HUES6 (cell line): ENCODE measurements around the gene SUPT20HL1.
"Not testable (repeated sequence)": the region's sequence is repeated elsewhere in the genome, so short reads cannot be mapped to it uniquely, and the experiment has no call there.

Source experiments
- H3K27ac ChIP-seq: 2 replicates; pipeline ENCODE4 v1.7.0; 2013; ENCODE audit warnings: low read depth, mild to moderate bottlenecking, low read length, inconsistent platforms
- H3K27me3 ChIP-seq: 2 replicates; pipeline ENCODE4 v1.6.1; 2013; ENCODE audit warnings: low read length; ENCODE audit not compliant: control insufficient read depth, insufficient read depth
- H3K36me3 ChIP-seq: 2 replicates; pipeline ENCODE4 v1.6.1; 2013; ENCODE audit warnings: low read length; ENCODE audit not compliant: control insufficient read depth, insufficient read depth
- H3K4me1 ChIP-seq: 2 replicates; pipeline ENCODE4 v1.6.1; 2013; ENCODE audit warnings: low read length; ENCODE audit not compliant: control insufficient read depth, insufficient read depth
- H3K4me3 ChIP-seq: 2 replicates; pipeline ENCODE4 v1.5.1; 2013; ENCODE audit warnings: low read depth, low read length
- H3K9ac ChIP-seq: one replicate; pipeline ENCODE4 v1.6.1; 2013; ENCODE audit warnings: mild to moderate bottlenecking, low read length
- H3K9me3 ChIP-seq: 2 replicates; pipeline ENCODE4 v1.6.1; 2013; ENCODE audit warnings: low read depth, low read length; ENCODE audit not compliant: control insufficient read depth, insufficient read depth

Gene SUPT20HL1

GRCh38 chrX:24363432-24364181 is 3.2 kb downstream of the SUPT20HL1 start:
- not testable (repeated sequence) for H3K9me3 ChIP-seq, H3K27me3 ChIP-seq, H3K27ac ChIP-seq, H3K4me1 ChIP-seq, H3K36me3 ChIP-seq, H3K9ac ChIP-seq, H3K4me3 ChIP-seq

- Histone ChIP-seq H3K9ac (no peak overlapping the region), H3K9me3 (no peaks in the 10 kb centered on the region), H3K4me3 (no peak overlapping the region), H3K27me3 (no peaks in the 10 kb centered on the region; the same call in 1 of the 2 replicates), H3K4me1 (peaks cover 8% of the 10 kb centered on the region), H3K27ac (no peak overlapping the region), H3K36me3 (no peaks in the 10 kb centered on the region)
Measured at GRCh38 chrX:24364326-24364725, 3.9 kb downstream of the SUPT20HL1 start.

GRCh38 chrX:24364851-24365538 is 4.6 kb downstream of the SUPT20HL1 start:
- peaks cover 10% of the 10 kb centered on the region for H3K4me1 ChIP-seq
- H3K9ac ChIP-seq, result no peak overlapping the region
- no peak overlapping the region for H3K27ac ChIP-seq
- H3K36me3 ChIP-seq, result no peaks in the 10 kb centered on the region
- no peaks in the 10 kb centered on the region for H3K9me3 ChIP-seq
- H3K27me3 ChIP-seq, result no peaks in the 10 kb centered on the region; the same call in 1 of the 2 replicates
- no peak overlapping the region for H3K4me3 ChIP-seq

DNA sequence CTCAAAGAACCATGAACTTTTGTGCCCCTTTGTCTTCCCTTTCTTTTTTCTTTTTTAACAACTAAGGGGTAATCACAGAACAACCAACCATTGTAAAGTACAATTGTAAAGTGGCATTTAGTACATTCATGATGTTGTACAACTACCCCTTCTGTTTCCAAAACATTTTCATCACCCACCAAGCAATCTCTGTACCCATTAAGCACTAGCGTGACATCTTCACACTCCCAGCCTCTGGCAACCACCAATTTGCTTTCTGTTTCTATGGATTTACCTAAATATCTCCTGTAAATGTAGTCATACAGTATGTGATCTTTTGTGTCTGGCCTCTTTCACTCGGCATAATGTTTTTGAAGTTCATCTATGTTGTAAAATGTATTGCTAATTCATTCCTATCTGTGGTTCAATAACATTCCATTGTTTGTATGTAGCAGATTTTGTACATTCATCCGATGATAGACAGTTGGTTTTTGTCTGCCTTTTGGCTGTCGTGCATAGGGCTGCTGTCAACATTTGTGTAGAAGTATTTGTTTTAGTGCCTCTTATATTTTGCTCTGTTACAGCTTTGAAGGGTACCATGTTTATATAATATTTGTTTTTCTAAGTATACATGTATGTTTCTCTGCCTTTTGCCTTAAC is 6.4 kb downstream of the SUPT20HL1 start:
- peaks cover 27% of the 10 kb centered on the region for H3K4me1 ChIP-seq
- H3K27ac ChIP-seq, H3K36me3 ChIP-seq, H3K4me3 ChIP-seq, H3K9me3 ChIP-seq, H3K9ac ChIP-seq: not testable (repeated sequence)
- peaks cover 11% of the 10 kb centered on the region for H3K27me3 ChIP-seq

DNA sequence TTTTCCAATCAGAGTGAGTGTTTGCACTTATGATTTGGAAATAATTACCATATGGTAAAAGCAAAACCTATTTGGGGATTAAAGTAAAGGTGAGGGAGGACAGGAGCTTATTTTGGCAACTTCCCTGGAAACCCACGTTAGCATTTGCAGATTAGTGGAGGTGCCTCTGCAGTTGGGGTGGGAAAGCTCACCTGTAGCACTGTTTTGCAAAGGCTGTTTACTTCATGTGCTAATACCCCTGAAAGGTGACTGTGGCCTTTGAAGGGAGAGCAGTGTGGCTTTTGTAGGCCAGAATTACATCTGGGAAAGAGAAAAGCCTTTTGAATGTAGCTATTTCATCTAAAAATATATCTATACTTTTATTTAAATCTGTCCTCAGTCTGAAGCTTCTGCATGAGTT is 9.4 kb downstream of the SUPT20HL1 start:
- 0 out of 2 replicates have a peak overlapping the region, but pooled peaks have one; percentile 10 for H3K27ac ChIP-seq

GRCh38 chrX:24371391-24371972 is 11.0 kb downstream of the SUPT20HL1 start:
- no peak overlapping the region for H3K27ac ChIP-seq
- H3K36me3 ChIP-seq, result no peaks in the 10 kb centered on the region
- peak overlapping the region; percentile 50 for H3K4me3 ChIP-seq
- H3K9ac ChIP-seq, result peak overlapping the region; percentile 16
- H3K4me1 ChIP-seq, result peaks cover 39% of the 10 kb centered on the region
- H3K9me3 ChIP-seq, result no peaks in the 10 kb centered on the region
- H3K27me3 ChIP-seq, result peaks cover 20% of the 10 kb centered on the region

More for the DNA sequence above, 9.4 kb downstream of the SUPT20HL1 start:
- Histone ChIP-seq H3K9ac (peak overlapping the region; percentile 7), H3K4me1 (peaks cover 39% of the 10 kb centered on the region), H3K27me3 (peaks cover 20% of the 10 kb centered on the region), H3K4me3 (no peak overlapping the region), H3K9me3 (no peaks in the 10 kb centered on the region), H3K36me3 (no peaks in the 10 kb centered on the region)

GRCh38 chrX:24372021-24372763 is 11.8 kb downstream of the SUPT20HL1 start:
- peak overlapping the region; percentile 44 for H3K9ac ChIP-seq
- no peaks in the 10 kb centered on the region for H3K36me3 ChIP-seq
- peak overlapping the region; percentile 50 for H3K4me3 ChIP-seq

DNA sequence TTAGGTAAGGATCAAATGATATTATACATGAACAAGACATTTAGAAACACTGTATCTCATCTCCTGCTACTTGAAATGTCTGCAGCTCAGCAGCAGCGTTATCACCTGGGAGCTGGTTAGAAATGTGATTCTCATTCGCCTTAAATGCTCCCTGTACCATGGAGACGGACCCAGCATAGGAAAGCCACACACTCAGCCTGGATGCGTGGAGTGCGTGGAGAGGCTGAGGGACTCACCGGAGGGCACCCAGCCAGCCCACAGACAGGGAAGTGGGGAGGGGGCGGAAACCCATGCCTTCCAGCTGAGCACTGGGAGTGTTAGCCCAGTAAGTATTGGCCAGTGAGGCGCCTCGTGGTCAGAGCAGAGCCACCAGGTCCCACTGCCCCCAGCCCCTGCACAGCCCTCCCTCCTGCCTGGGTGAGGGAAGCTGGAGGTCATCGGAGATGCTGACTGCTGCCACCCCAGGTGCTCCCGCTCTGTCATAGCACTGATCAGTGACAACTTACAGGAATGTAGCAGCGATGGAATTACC is 15.2 kb downstream of the SUPT20HL1 start:
- Histone ChIP-seq H3K9ac (no peak overlapping the region), H3K27me3 (peaks cover 20% of the 10 kb centered on the region), H3K27ac (no peak overlapping the region), H3K4me1 (peaks cover 65% of the 10 kb centered on the region), H3K36me3 (no peaks in the 10 kb centered on the region), H3K4me3 (peak overlapping the region; percentile 5; the same call in 1 of the 2 replicates), H3K9me3 (no peaks in the 10 kb centered on the region)

More at GRCh38 chrX:24372021-24372763, 11.8 kb downstream of the SUPT20HL1 start:
- Histone ChIP-seq H3K4me1 (peaks cover 46% of the 10 kb centered on the region), H3K27ac (no peak overlapping the region), H3K27me3 (peaks cover 20% of the 10 kb centered on the region), H3K9me3 (no peaks in the 10 kb centered on the region)

- Histone ChIP-seq H3K9me3 (no peaks in the 10 kb centered on the region), H3K9ac (no peak overlapping the region), H3K27me3 (peaks cover 13% of the 10 kb centered on the region; the same call in 1 of the 2 replicates), H3K4me1 (peaks cover 66% of the 10 kb centered on the region), H3K27ac (no peak overlapping the region), H3K4me3 (no peak overlapping the region), H3K36me3 (no peaks in the 10 kb centered on the region)
Measured at GRCh38 chrX:24376403-24376802, 16.0 kb downstream of the SUPT20HL1 start.

- H3K4me1 ChIP-seq, result peaks cover 60% of the 10 kb centered on the region
- H3K4me3 ChIP-seq, result no peak overlapping the region; the same call in 1 of the 2 replicates
- peak overlapping the region; percentile 49 for H3K27ac ChIP-seq
- H3K9ac ChIP-seq, result peak overlapping the region; percentile 36
- H3K36me3 ChIP-seq, result no peaks in the 10 kb centered on the region
- no peaks in the 10 kb centered on the region for H3K9me3 ChIP-seq
- peaks cover 7% of the 10 kb centered on the region; the same call in 1 of the 2 replicates for H3K27me3 ChIP-seq
Measured at GRCh38 chrX:24377195-24377594, 16.8 kb downstream of the SUPT20HL1 start.
